ENCODE measurements around the gene CCNI2.

GRCh38 chr5:132790201-132790865 is 43.1 kb downstream of the CCNI2 start:
- TF ChIP-seq CTCF (conservative IDR thresholded peaks at IDR 0.05; ENCODE audit: low read length): no peak
- TF ChIP-seq EZH2phosphoT487 (IDR thresholded peaks at IDR 0.05; ENCODE audit: borderline replicate concordance): no peak
